Nucleus accumbens (tissue), 56 donors: ENCODE measurements around the gene SRPK1.
"Not testable (repeated sequence)": the region's sequence is repeated elsewhere in the genome, so short reads cannot be mapped to it uniquely, and the experiment has no call there.

Source experiments
- DNase-seq, 56 donors: peaks; one replicate each; lab custom pipeline; 2025; lab: John Stamatoyannopoulos, UW

SRPK1 gene

GRCh38 chr6:35933844-35934243 lies 12.9 kb upstream of the SRPK1 start:
- DNase-seq = no peak

- not testable (repeated sequence) for DNase-seq
Observed at GRCh38 chr6:35931873-35932272, 11.0 kb upstream of the SRPK1 start.

GRCh38 chr6:35931120-35931561 lies 10.2 kb upstream of the SRPK1 start:
- DNase-seq = no peak

GRCh38 chr6:35929601-35930000 lies 8.7 kb upstream of the SRPK1 start:
- no peak for DNase-seq

GRCh38 chr6:35926509-35927215 lies 5.8 kb upstream of the SRPK1 start:
- no peak for DNase-seq

- DNase-seq = no peak
Observed at GRCh38 chr6:35925961-35926360, 5.1 kb upstream of the SRPK1 start.

- no peak for DNase-seq
Observed at GRCh38 chr6:35924146-35924545, 3.2 kb upstream of the SRPK1 start.

- DNase-seq = no peak
Observed at GRCh38 chr6:35922139-35922554, 1.2 kb upstream of the SRPK1 start.

- peak in 30 of 56 donors; percentile 2 to 55 (median 17) for DNase-seq
Observed at GRCh38 chr6:35919827-35920751, 809 bp downstream of the SRPK1 start.

- DNase-seq = no peak
Observed at GRCh38 chr6:35919085-35919826, 1.6 kb downstream of the SRPK1 start.

GRCh38 chr6:35916893-35917292 lies 4.0 kb downstream of the SRPK1 start:
- not testable (repeated sequence) for DNase-seq

GRCh38 chr6:35916056-35916455 lies 4.8 kb downstream of the SRPK1 start:
- DNase-seq = no peak

GRCh38 chr6:35914536-35914935 lies 6.4 kb downstream of the SRPK1 start:
- DNase-seq = no peak

GRCh38 chr6:35911871-35912653 lies 8.8 kb downstream of the SRPK1 start:
- DNase-seq = no peak

GRCh38 chr6:35909571-35909970 lies 11.3 kb downstream of the SRPK1 start:
- not testable (repeated sequence) for DNase-seq

GRCh38 chr6:35908753-35909401 lies 12.0 kb downstream of the SRPK1 start:
- DNase-seq = not testable (repeated sequence)

- no peak for DNase-seq
Observed at GRCh38 chr6:35907750-35908149, 13.1 kb downstream of the SRPK1 start.

- DNase-seq = no peak
Observed at GRCh38 chr6:35906499-35906846, 14.4 kb downstream of the SRPK1 start.

GRCh38 chr6:35905841-35906498 lies 14.9 kb downstream of the SRPK1 start:
- no peak for DNase-seq
